NCI-H2171 (cell line): ENCODE data around the gene CUX1.
"Not testable (repeated sequence)": the region's sequence is repeated elsewhere in the genome, so short reads cannot be mapped to it uniquely, and the experiment has no call there.

Source experiments
- DNase-seq: peaks from one replicate; lab custom pipeline; 2025; lab: John Stamatoyannopoulos, UW

CUX1 gene

DNA sequence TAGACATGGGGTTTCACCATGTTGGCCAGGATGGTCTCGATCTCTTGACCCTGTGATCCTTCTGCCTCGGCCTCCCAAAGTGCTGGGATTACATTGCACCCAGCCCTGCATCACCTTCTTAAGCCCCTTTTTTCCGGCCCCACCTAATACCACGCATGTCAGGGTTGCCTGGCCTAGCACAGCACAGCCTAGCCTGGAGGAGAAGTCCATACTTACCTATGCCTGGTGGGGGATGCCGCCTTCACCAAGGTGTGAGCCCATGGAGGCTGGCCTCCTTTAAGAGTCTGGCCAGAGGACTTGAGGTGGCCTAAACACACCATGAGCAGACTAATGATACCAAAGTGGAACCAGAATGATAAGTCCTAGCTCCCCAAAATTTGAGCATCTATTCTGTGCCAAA, 22.0 kb upstream of the CUX1 start:
- no peak for DNase-seq

DNA sequence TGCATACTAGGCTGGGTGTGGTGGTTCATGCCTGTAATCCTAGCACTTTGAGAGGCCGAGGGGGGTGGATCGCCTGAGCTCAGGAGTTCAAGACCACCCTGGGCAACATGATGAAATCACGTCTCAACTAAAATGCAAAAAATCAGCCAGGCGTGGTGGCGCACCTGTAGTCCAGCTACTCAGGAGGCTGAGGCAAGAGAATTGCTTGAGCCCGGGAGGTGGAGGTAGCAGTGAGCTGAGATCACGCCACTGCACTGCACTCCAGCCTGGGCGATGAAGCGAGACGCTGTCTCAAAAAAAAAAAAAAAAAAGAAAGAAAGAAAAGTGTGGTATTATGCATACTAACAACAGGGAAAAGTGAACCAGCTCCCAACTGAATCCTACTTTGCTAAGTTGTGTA, 19.3 kb upstream of the CUX1 start:
- not testable (repeated sequence) for DNase-seq

DNA sequence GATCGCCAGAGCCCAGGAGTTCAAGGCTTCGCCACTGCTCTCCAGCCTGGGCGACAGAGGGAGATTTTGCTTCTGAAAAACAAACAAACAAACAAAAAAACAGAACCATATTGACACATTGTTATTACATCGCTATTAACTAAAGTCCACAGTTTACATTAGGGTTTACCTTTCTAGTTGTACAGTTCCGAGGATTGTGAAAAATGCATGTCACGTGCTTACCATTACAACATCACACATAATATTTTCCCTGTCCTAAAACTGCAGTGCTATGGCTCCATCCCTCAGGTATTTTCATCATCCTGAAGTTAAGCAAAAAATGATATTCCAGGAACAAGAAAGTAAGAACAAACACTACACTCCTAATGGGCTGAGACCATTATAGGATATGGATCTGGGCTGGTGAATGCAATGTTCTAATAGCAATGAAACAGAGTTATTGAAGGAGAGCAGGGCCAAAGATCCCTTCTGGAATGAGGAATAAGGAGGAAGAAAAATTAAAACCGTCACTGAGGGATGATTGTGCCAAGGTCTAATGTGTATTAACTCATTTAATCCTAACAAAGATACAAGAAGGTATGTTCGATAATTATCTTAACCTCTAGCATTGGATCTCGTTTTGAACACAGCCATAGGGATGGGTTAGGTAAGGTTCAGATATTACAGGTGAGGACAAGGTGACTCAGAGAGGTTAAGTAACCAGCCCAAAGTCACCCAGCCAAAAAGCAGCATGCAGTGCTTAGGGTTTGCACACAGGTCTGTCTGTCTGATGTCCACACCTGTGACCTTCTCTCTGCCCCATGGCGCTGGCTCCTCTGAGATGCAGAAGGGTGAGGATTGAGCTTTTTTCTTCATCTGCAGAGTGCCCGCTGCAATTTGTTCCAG, 14.0 kb upstream of the CUX1 start:
- no peak for DNase-seq

DNA sequence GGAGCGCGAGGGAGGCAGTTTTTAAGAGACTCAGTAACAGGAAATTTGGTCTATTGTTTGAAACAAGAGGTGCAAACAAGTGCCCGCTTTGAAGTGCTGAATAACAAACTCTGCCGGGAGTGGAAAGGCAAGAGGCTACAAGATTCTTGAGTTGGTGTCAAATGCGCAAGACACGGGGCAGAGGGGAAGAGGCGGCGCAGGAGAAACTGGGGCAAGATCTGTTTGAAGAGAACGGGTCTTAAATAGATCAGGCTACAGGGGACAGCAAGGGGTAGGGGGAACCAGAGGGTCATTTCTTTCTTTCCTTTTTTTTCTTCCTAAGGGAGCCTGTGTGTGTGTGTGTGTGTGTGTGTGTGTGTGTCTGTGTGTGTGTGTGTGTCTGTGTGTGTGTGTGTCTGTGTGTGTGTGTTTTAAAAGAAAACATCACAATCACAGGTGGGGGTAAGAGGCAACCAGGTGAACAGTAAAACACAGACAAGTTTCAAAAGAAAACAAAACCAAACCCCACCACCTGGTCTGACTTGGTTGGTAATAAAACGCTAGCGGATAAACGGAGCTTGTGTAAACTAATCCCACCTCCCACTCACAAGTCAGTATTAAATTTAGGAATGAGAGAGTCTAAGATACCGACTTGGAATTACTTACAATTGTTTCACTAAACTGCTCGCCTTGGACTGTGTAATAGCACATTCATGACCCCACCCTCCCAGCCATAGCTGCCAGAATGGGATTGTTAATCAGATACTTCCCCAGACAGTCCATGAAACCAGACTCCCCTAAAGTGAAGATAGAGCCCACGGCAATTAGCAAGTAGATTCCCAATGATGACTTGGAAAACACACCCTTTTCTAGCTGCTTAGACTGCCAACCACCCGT, 13.1 kb upstream of the CUX1 start:
- no peak for DNase-seq

DNA sequence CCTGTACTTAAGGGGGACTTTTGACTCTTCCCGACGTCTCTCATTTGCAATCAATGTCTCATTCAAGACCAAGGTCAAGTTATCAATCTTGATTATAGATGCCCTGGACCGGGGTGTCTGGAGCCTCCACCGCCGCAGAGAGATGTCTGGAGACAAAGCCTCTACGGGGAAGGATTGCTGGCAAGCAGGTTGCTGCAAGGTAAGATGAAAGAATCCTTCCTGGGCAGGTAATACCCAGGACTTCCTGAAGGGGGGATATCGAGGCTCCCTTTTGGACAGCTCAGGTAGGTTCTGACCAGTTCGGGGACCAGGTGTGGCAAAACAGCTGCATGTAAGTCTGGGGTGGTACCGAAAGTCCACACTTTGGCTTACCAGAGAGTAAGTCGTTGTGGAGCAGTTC, 12.5 kb upstream of the CUX1 start:
- DNase-seq = no peak

DNA sequence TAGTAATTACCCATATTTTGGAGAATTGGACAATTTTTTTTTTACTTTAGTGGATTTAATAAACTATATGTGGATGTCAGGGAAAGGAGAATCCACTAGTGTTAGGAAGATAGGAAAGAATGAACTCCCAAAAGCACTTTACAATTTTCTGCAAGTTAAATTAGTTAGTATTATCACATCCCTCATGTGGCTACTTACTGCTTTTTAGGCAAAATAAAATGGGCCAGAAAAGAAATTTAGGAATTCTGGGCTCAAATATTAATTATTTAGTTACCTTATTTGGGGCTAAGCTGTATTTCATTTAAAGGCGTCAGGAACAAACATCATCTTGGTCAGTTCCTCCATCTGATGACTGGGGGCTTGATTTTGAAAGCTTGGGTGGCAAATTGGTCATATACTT, 4.8 kb upstream of the CUX1 start:
- DNase-seq = no peak

DNA sequence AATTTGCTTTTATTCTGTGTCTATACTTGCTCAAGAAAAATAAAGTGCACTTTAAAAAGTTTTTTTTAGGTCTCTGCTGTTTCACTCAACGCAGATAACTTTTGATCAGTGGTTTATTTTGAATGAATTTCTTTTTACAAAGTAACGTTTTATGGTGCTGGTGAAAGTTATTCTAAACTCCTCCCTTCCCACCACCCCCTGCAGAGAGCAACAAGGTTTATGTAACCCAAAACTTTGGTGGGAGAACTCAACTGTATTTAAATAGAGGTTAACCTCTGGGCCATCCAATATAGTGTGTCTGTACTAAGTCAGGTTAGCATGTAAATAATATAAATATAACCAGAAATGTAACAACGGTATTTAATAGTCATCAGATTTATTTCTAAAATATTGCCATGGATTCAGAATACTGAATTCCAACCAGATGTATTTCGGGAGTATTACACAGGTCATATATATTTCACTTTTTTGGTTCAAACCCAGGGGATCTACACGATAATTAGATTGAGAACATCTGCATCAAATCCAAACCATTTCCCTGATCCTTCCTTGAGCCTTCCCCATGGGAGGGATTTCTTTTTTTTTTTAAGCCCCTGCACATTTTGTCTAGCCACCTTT, 3.9 kb upstream of the CUX1 start:
- no peak for DNase-seq

DNA sequence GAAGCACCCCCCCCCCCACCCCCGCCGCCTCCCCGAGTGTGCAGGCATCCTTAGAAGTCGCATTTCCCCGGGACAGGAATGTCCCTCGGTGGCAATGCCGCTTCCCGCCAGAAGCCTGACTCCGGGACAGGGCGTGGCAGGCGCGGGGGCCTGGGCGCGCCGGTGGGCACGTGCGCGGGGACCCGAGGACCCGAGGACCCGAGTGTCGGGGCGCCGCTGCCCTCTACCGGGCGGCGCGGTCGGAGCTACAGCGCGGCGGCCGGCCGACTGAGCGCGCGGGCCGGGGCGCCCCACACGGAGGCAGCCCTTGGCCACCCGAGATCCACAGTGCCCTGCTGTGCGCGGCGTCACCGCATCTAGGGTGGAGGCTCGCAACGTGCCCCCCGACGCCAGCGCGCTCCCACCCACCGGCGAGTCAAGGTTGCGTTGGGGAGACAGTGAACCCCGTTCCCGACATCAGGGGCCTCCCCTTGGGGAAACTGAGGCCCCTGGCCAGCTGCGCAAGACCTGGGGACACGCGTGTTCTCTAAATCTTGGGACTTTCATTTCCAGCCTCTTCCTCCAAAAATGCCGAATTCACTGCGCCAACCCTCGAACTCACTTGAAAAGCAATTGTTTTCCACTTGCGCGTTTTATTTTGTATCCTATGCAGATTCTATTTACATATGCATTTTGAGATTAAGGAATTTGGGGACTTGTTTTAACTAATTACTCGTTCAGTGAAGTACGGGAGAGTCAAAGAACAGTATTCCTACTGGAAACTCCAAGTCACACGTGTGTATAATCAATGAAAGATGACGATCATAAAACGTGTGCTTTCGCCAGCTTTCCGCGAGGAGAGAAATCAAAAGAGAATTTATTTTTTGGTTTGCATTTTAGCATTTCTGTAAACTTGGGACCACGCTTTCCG, 3.1 kb upstream of the CUX1 start:
- DNase-seq = peak; percentile 64

DNA sequence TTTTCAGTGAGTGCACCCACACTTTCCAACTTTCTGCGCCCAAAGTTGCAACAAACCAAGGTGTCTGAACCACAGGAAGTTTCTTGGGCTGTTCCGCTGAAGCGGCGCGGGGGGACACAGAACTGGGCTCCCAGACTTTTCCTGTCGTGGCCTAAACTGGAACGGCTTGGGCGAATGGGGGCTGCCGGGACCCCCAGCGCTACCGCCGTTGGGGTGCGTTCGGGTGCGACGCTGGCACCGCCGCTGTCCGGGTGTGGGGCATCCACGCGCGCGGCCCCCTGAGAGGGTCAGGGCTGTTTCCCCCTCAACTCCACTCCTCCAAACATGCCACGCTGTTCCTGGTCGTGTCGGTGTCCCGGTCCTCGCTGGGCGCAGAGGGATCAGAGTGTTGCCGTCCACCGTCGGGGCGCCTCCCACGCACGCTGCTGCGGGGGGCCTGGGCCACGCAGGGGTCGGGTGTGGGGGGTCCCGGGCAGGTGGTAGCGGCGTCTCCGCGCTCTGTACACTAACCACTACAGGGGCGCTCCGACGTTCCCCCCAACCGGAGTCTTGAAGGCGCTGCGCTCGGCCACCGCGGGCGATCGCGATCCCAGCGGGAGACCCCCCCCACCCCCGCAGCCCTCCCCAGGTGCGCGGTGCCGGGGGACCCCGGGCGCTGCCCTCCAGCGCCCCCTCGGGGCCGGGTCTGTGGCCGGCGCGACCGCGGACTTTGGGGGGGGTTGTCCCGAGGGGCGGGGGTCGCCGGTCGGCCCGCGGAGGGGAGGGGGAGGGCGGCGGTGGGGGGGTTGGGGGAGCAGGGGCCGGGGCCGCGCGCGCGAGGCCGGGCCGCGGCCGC, 2.2 kb upstream of the CUX1 start:
- DNase-seq = peak; percentile 65

DNA sequence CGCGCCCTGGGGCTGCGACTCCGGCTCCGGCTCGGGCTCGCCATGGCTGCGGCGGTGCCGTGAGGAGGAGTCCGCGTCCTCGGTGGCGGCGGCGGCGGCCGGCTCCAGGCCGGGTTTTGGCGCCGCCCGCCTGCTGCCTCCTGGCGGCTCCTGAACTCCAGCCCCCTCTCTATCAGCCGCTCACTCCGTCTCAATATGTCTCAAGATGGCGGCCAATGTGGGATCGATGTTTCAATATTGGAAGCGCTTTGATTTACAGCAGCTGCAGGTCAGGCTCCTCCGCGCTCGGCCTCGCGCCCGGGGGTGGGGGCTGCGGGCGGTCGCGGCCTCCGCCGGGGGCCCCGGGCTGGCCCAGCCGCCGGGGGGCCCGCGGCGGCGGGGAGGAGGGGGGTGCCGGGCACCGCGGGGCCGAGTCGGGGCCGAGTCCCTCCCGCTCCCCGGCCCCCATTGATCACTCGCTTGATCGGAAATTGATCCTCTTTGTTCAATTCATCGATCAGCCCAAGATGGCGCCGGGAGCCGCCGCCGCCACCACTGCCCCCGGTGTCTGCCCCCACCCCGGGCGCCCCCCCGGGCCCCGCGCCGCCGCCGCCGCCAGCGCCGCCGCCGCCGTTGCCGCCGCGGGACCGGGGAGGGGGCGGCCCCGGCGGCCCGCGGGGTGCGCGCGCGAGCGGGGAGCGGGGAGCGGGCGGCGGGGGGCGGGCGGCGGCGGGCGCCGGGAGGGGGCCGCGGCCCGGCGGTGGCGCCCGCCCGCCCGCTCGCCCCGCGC, 1.4 kb upstream of the CUX1 start:
- peak; percentile 82 for DNase-seq

DNA sequence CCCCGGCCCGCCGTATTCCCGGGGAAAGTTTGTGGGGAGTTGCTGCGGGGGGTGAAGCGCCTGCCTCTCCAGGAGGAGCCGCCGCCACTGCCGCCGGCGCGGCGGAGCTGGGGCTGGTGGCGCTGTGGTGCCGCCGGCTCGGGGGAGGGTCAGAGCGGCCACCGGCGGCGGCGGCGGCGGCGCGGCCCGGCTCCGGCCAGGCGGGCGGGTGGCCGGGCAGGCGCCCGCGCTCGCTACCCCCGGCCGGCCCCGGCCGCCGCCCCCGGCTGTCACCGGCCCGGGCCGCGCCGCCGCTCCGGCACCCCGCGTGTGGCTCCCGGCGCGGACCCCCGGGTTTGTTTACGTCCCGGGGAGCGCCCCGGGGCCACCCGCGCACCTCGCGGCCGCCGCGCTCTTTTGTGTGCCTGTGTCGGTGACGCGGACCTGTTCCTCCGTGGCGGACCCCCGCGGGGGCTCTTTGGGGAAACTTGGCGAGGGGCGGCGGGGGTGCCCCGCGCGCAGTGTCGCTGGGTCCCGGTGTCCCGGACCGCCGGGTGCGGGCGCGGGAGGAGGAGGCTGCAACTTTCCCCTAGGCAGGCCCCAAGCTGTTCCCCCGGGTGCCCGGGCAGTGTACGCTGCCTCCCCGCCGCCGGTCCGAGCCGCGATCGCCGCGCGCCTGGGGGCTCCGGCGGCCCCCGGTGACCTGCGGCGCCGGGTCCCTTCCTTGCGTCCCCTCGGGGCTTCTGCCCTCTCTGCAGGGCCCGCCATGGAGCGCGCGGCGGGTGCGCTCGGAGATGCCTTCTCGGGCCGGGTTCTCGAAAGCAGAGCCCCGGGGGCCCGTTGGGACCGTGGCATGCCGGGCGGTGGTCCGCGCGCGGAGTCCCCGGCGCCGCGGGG, 593 bp upstream of the CUX1 start:
- DNase-seq = no peak

DNA sequence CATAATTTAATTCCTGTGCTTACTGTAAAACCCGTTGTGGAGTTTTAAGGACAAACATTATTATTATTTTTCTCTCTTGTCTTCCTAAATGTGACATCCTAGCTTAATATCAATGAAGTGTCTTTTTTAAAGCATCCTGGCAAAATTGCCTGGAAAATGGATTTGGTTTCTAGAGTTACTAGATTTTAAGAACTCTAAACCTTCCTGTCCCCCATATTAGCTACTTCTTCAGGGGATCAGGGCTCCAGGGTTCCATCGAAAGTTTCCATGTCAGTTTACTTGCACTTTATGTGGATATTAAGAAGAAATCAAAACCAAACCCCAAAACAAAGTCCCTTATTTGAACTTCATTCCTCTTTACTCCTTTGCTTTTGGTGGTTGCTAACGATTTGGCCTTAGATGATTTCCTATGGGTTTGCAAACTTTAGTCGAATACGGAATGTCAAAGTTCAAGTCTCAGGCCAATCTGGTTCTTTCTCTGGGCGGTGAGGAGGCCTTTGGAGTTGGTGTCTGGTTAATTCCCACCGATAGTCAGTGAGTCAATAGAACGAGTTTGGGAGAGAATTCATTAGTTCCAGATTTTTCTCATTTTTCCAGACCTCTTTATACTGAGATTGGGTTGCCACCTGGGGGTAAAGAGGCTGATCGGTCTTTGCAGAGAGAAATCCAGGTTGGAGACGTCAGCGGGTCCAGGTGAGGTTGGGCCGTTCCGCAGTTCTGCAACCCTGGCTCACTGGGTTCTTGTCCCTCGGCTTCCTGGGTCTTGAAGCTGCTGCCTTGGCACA, 1.1 kb downstream of the CUX1 start:
- no peak for DNase-seq

DNA sequence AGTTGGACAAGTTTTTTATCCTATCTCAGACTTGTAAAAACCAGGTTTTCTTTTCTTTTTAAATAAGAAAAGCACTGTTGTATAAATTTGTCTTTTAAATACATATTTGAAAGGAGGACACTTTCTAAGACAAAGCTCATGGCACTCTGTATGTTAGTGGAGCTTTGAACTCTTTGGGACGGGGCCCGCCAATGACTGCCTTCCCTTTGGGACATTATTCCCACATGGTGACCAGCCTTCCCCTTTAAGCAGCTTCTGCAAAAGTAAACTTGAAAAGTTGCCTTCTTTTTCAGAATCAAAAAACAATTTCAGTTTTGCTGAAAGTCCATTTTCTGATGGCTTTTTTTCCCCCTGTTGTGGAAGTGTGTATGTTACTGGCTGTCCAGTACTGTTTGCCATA, 1.8 kb downstream of the CUX1 start:
- no peak for DNase-seq

DNA sequence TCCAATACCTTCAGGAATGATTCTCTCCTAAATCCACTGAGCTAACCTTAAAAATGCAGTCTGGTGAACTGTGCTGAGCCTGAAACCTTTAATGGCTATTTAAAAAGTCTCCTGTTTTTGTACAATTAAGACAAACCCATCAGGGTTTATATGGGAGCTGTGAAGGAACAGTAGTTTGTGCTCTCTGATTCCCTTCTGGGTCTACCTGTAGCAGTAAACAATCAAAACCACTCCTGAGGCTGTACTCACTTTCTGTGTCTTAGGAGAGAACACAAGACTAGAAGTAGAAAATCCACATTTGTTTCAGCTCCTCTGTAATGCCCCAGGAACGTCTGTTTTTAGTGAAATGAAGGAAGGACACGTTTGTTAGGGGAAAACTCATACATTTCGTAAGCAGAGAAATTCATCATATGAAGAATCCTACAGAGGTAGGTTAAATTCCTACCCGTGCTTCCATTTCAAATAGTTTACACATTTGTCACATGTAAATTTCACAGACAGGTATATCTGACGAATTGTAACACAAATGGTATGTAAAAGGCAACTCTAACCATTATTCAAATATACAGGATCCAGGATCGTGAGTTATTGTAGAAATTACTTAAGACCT, 2.6 kb downstream of the CUX1 start:
- DNase-seq = no peak

DNA sequence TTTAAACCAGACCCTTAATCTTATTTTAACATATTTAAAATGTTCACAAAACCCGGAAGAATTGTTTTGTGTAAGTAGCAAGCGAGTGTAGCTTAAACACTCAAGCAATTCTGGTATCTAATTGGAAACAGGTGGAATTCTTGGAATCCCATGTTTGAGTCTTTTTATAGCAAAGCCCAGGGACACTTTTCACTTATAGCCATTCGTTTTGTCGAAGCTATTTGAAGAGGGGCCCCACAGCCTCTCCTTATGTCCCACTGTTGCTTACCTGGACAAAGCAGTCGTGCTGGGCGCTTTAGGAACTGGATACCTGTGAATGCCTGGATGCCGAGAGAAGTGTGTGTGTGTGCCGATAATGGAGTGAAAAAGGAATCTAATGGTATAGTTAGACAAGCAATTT, 3.3 kb downstream of the CUX1 start:
- no peak for DNase-seq

DNA sequence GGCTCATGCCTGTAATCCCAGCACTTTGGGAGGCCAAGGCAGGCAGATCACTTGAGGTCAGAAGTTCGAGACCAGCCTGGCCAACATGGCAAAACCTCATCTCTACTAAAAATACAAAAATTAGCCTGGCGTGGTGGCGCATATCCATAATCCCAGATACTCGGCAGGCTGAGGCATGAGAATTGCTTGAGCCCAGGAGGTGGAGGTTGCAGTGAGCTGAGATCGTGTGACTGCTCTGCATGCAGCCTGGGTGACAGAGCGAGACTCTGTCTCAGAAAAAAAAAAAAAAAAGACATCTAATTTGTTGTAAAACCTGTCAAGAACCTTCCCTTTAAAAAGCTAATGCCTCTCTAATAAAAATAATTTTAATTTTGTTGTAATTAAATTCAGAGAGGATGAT, 5.2 kb downstream of the CUX1 start:
- not testable (repeated sequence) for DNase-seq

DNA sequence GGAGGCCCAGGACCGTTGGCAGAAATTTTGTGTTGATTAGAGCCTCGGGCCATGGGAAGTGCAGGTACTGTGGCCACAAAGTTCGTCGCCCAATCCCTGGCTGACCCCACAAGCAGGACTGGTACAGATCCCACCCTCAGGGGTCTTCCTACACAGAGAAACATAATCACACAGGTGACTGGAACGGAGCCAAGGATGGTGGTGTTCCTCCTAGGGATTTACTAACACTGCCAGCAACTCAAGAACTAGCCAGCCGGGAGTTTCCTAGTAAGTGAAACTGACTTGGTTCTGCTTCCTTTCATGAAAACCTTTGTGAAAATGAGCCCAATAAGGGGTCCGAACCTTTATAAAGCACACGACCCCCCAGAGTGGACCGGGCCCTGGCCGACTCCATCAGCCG, 5.7 kb downstream of the CUX1 start:
- DNase-seq = peak; percentile 13

DNA sequence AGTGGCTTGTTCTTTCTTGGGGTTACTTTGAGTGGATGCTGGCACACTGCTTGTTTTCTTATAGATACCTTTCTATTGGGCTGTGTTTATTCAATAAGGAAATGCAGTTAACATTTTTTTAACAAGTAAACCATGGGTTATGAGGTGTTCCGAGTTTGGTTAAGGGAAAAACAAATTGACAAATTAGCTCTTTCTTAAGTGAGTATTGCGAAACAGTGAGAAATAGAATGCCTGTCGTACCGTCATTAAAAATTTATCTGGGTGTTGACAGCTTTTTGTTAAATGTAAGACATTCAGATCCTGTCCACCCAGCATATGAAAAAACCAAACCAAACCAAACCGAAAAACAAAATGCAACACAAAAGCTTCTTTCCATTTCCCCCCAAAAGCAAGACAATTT, 6.2 kb downstream of the CUX1 start:
- no peak for DNase-seq
